ENCODE data around the gene SLC4A8.
"Not testable (repeated sequence)": the region's sequence is repeated elsewhere in the genome, so short reads cannot be mapped to it uniquely, and the experiment has no call there.

The SLC4A8 gene

DNA sequence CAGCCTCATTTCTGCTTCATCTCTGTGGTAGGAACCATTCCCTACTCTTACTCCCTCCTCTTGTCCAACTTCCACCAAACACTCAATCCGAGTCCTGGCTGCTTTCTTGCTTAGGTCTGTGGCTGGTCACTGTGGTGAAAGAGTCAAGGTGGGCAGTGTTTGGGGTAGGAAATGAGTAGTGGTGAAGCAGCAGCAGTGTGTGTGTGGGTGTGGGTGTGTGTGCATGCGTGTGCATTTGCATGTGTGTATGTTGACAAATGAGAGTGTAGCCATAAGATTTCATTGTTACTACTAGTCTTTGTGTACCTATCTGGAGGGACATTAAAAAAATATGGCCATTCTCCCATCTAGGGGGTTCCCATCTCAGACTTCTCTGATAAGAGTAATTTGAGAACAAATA, 87.8 kb downstream of the SLC4A8 start:
- H3K4me3 ChIP-seq (ENCODE audit: low read length), result no peak overlapping the region
- no peak for DNase-seq (ENCODE audit: low read depth, low spot score)

GRCh38 chr12:51515037-51515436, 90.4 kb downstream of the SLC4A8 start:
- not testable (repeated sequence) for DNase-seq (ENCODE audit: low read depth, low spot score); H3K4me3 ChIP-seq (ENCODE audit: low read length)

GRCh38 chr12:51517316-51517715, 92.7 kb downstream of the SLC4A8 start:
- no peak overlapping the region for H3K4me3 ChIP-seq (ENCODE audit: low read length)
- no peak for DNase-seq (ENCODE audit: low read depth, low spot score)

GRCh38 chr12:51517800-51518199, 93.2 kb downstream of the SLC4A8 start:
- no peak overlapping the region for H3K4me3 ChIP-seq (ENCODE audit: low read length)
- no peak for DNase-seq (ENCODE audit: low read depth, low spot score)

DNA sequence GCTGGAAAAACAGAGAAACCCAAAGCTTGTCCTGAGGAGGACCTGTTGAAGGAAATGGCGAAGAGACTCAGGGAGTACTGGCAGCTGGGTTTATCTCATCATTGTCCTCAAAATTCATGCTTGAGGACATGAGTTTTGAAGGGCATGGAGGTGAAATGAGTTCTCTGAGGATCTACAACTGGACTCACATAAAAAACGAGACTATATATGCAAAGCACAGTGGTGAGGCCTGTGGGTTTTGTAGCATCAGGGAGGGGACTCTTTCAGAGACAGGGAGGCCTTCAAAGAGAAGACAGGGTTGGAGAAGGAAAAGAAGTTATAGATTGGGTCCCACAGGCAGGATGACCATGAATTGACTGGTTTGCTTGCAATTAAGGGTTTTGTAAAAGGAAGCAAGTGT, 95.1 kb downstream of the SLC4A8 start:
- no peak overlapping the region for H3K4me3 ChIP-seq (ENCODE audit: low read length)
- no peak for DNase-seq (ENCODE audit: low read depth, low spot score)

GRCh38 chr12:51520576-51521325, 96.1 kb downstream of the SLC4A8 start:
- DNase-seq (ENCODE audit: low read depth, low spot score), result peak; percentile 28
- no peak overlapping the region for H3K4me3 ChIP-seq (ENCODE audit: low read length)

DNA sequence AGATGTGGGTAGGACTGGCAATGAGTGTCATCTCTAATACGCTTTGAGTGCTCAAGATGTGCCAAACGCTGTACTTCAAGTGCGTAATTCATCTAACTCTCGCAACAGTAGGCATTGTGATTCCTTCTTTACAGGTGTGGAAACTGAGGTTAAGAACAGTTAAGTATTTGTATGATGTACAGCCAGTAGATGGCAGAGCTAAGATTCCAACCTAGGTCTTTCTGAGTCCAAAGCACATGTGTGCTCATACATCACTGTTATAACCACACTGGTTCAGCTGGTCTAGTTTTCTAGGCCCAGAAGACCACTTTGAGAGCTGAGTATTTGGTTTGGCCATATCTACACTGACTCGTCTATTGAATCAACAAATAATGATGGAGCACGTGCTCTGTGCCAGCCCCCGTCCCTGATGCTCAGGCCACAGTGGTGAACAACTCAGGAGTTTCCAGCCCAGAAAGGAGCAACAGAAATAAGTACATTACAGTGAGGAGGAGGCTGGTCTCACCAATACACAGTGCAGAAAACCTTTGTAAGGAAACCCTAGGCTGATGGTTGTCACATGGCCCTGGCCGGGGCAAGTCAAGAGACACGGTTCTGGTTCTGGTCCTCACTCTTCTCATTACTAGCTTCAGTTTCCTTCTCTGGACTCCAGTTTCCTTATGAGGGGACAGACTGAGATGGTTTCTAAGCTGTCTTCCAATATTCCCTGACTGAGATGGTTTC, 97.1 kb downstream of the SLC4A8 start:
- H3K4me3 ChIP-seq (ENCODE audit: low read length), result no peak overlapping the region
- DNase-seq (ENCODE audit: low read depth, low spot score), result peak; percentile 29

- H3K4me3 ChIP-seq (ENCODE audit: low read length), result no peak overlapping the region
- DNase-seq (ENCODE audit: low read depth, low spot score), result no peak
Measured at GRCh38 chr12:51522696-51523095, 98.1 kb downstream of the SLC4A8 start.

DNA sequence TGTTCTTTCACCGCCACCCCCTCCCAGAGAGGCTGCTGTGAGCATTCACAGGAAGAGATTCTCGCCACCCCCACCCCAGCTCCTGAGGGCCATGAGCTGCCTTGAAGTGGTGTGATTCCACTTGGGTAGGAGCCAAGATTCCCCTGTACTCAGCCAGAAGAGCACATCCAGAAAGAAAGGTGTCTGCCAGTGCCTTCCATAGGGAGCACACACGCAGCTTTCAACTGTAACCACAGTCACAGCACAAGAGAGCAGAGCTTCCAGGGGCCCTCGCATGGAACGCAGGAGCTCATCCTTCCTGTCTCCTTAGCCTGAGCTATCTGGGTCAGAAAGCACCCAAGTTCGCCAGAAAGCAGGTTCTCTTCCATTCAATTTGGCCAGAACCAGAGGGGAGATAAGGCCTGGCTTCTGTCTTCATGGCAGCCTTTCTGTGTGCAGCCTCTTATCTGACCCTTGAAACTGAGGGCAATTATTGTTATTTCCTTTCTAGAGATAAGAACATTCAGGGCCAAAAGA, 99.8 kb downstream of the SLC4A8 start:
- DNase-seq (ENCODE audit: low read depth, low spot score), result no peak
- H3K4me3 ChIP-seq (ENCODE audit: low read length), result no peak overlapping the region

- DNase-seq (ENCODE audit: low read depth, low spot score), result no peak
- H3K4me3 ChIP-seq (ENCODE audit: low read length), result no peak overlapping the region
Measured at GRCh38 chr12:51525518-51525917, 100.9 kb downstream of the SLC4A8 start.

DNA sequence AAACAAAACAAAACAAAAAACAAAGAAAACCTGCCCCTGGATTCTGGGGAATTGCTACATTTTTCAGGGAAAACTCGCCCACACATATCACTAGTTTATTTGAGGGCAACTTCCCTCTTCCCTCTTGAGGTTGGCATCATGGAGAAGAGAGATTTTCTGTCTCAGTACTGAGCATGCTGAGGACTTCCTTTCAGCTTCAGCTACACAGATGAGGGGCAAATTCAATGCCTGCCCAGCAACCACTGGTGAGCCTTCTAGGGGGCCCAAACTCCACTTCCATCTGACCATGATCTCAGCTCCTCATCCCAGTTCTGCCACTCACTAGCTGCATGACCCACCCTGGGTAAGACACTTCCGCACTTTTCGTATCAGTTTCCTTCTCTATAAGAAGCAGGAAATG, 103.3 kb downstream of the SLC4A8 start:
- H3K4me3 ChIP-seq (ENCODE audit: low read length), result no peak overlapping the region
- DNase-seq (ENCODE audit: low read depth, low spot score), result no peak

DNA sequence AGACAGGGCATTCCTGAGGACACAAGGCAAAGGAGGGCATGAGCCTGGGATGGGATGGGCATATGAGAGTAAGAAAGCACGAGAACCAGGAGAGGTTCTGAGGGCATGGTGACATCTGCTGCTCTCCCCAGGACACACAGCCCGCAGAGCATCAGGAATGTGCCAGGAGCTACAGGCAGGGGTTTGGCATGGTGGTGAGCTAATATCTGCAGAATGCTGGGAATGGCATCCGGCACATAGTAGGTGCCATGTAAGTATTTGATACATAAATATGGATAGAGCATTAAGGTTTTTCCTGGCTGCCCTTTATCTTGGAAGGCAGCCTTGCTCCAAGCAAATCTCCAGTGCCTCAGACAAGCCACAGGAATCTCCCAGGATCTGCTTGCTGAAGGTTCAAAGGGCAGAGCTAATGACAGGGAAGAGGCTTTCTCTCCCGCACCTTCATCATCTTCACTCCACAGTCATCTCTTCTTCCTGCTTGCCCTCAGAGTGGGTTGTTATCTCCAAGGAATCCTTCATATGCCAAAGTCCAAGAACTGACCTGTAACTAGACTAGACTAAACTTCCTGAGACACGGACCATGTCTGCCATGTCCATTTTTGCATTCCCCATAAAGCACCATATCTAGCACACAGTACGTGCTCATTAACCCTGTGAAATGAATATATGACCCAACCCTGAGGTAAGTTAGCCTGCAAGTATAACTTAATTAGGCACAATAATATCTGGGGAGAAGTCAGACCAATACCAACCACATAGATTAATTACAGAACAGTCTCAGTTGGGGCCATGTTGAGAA, 104.4 kb downstream of the SLC4A8 start:
- H3K4me3 ChIP-seq (ENCODE audit: low read length), result no peak overlapping the region
- no peak for DNase-seq (ENCODE audit: low read depth, low spot score)

GRCh38 chr12:51529651-51529970, 105.0 kb downstream of the SLC4A8 start:
- H3K4me3 ChIP-seq (ENCODE audit: low read length), result no peak overlapping the region
- DNase-seq (ENCODE audit: low read depth, low spot score), result no peak

- no peak for DNase-seq (ENCODE audit: low read depth, low spot score)
- no peak overlapping the region for H3K4me3 ChIP-seq (ENCODE audit: low read length)
Measured at GRCh38 chr12:51530208-51530607, 105.6 kb downstream of the SLC4A8 start.

- no peak overlapping the region for H3K4me3 ChIP-seq (ENCODE audit: low read length)
- no peak for DNase-seq (ENCODE audit: low read depth, low spot score)
Measured at GRCh38 chr12:51531284-51531977, 106.8 kb downstream of the SLC4A8 start.

GRCh38 chr12:51531978-51532497, 107.4 kb downstream of the SLC4A8 start:
- H3K4me3 ChIP-seq (ENCODE audit: low read length), result no peak overlapping the region
- peak; percentile 71 for DNase-seq (ENCODE audit: low read depth, low spot score)

DNA sequence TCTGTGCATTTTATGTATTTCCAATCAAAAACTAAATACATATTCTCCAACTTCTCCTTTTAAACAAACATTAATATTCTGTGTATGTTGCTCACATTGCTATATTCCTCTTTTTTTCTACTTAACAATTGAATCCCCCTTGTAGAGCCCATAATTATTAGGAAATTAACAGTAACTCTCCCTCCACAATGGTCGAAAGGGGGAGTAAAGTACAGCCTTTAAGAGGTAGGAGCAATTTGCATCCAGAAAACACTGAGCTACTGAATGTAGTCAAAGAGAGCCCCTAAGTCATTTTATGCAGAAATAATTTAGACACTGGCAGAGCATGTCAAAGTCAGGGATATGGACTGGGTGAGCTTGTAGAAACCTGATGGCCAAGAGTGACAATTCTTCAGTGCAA, 109.2 kb downstream of the SLC4A8 start:
- DNase-seq (ENCODE audit: low read depth, low spot score), result no peak
- H3K4me3 ChIP-seq (ENCODE audit: low read length), result no peak overlapping the region

DNA sequence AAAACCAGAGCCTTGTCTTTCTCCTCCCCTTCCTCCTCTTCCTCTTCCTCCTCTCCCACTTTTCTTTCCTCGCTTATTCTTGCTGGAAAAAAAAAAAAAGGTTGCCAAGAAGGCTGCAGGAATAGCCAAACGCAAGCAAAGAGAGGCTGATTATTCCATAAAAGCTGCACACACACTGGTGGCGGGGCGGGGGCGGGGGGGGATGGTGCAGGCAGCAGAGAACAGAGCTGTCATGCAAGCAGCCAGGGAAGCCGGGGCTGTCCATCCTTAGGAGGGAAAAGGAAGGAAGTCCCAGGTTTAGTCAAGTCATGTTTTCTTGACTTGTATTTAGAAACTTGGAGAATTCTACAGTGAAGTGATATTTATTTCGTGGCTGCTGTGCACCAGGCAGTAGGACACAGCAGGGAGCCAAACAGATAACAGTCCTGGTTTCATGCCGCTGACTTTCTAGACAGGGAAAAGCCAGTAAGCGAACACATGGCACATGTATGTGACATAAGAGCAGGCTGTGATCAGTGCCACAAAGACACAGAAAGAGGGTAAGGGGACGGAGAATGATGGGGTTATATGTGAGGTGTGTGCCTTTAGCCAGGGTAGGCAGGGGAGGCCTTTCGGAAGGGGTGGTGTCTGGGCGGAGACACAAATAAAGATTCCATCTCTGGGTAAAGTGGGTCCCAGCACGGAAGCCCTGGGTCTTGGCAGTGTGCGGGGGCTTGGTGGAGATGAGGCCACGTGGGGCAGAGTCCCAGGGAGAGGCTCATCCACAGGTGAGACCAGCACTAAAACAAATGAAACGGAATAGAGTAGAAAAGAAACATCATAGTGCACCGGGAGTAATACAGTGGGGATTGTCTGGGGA, 109.8 kb downstream of the SLC4A8 start:
- DNase-seq (ENCODE audit: low read depth, low spot score), result no peak
- no peak overlapping the region for H3K4me3 ChIP-seq (ENCODE audit: low read length)

All from Jurkat, Clone E6-1 (cell line).